ENCODE data around the gene SSBP2.
"Not testable (repeated sequence)": the region's sequence is repeated elsewhere in the genome, so short reads cannot be mapped to it uniquely, and the experiment has no call there.

SSBP2 gene

GRCh38 chr5:81516091-81516490, 234.8 kb downstream of the SSBP2 start:
- DNase-seq, result no peak

- DNase-seq, result peak; percentile 10
These were observed 236.9 kb downstream of the SSBP2 start for GRCh38 chr5:81513982-81514381.

GRCh38 chr5:81513473-81513872, 237.4 kb downstream of the SSBP2 start:
- no peak for DNase-seq

- peak; percentile 70 for DNase-seq
These were observed 243.9 kb downstream of the SSBP2 start for GRCh38 chr5:81506900-81507588.

GRCh38 chr5:81506378-81506777, 244.5 kb downstream of the SSBP2 start:
- DNase-seq, result no peak

- DNase-seq, result no peak
These were observed 245.2 kb downstream of the SSBP2 start for GRCh38 chr5:81505672-81506071.

- DNase-seq, result not testable (repeated sequence)
These were observed 247.3 kb downstream of the SSBP2 start for GRCh38 chr5:81503602-81504001.

- DNase-seq, result no peak
These were observed 255.6 kb downstream of the SSBP2 start for GRCh38 chr5:81495286-81495685.

GRCh38 chr5:81488862-81489261, 262.0 kb downstream of the SSBP2 start:
- DNase-seq, result no peak

GRCh38 chr5:81486711-81487110, 264.2 kb downstream of the SSBP2 start:
- no peak for DNase-seq

GRCh38 chr5:81482595-81482994, 268.3 kb downstream of the SSBP2 start:
- no peak for DNase-seq

GRCh38 chr5:81473395-81473794, 277.5 kb downstream of the SSBP2 start:
- DNase-seq, result not testable (repeated sequence)

- no peak for DNase-seq
These were observed 281.2 kb downstream of the SSBP2 start for GRCh38 chr5:81469676-81470075.

- no peak for DNase-seq
These were observed 300.0 kb downstream of the SSBP2 start for GRCh38 chr5:81450940-81451339.

GRCh38 chr5:81435023-81435422, 315.9 kb downstream of the SSBP2 start:
- DNase-seq, result no peak

- no peak for DNase-seq
These were observed 320.9 kb downstream of the SSBP2 start for GRCh38 chr5:81429985-81430384.

GRCh38 chr5:81429363-81429762, 321.5 kb downstream of the SSBP2 start:
- DNase-seq, result no peak

- no peak for DNase-seq
These were observed 322.0 kb downstream of the SSBP2 start for GRCh38 chr5:81428861-81429260.

GRCh38 chr5:81428446-81428845, 322.5 kb downstream of the SSBP2 start:
- no peak for DNase-seq

- no peak for DNase-seq
These were observed 323.3 kb downstream of the SSBP2 start for GRCh38 chr5:81427566-81427965.

- DNase-seq, result no peak
These were observed 324.4 kb downstream of the SSBP2 start for GRCh38 chr5:81426359-81427030.

GRCh38 chr5:81425569-81425968, 325.3 kb downstream of the SSBP2 start:
- DNase-seq, result peak; percentile 69

- DNase-seq, result no peak
These were observed 326.2 kb downstream of the SSBP2 start for GRCh38 chr5:81424728-81425127.

- no peak for DNase-seq
These were observed 328.2 kb downstream of the SSBP2 start for GRCh38 chr5:81422671-81423070.

Data from activated CD4-positive, alpha-beta T cell treated with anti-CD3 and anti-CD28 coated beads, Interleukin-2, amount 50 U/mL, for 16 hours (primary cell).